ENCODE results near the gene ILF3.

DNA sequence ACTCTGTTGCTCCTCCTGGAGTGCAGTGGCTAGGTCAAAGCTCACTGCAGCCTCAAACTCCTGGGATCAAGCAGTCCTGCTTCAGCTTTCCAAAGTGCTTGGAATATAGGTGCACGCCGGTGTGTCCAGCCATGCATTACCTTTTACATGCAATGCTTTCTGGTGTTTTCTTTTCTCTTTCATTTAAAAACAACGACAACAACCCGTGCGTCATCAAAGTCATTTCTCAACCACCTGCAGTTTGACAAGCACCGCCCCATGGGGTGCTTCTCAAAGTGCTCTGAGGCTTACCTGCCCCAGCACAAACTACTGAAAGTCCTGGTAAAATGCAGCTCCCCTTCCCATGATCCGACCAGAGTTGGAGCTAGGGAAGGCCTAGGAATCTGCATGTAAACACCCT, 54.1 kb downstream of the ILF3 start:
- no peak for TF ChIP-seq POLR2A (IDR thresholded peaks at IDR 0.05; ENCODE audit: low read depth, low read length)
- TF ChIP-seq, protein P1, sequence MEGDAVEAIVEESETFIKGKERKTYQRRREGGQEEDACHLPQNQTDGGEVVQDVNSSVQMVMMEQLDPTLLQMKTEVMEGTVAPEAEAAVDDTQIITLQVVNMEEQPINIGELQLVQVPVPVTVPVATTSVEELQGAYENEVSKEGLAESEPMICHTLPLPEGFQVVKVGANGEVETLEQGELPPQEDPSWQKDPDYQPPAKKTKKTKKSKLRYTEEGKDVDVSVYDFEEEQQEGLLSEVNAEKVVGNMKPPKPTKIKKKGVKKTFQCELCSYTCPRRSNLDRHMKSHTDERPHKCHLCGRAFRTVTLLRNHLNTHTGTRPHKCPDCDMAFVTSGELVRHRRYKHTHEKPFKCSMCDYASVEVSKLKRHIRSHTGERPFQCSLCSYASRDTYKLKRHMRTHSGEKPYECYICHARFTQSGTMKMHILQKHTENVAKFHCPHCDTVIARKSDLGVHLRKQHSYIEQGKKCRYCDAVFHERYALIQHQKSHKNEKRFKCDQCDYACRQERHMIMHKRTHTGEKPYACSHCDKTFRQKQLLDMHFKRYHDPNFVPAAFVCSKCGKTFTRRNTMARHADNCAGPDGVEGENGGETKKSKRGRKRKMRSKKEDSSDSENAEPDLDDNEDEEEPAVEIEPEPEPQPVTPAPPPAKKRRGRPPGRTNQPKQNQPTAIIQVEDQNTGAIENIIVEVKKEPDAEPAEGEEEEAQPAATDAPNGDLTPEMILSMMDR (IDR thresholded peaks at IDR 0.05; ENCODE audit: extremely low read depth in 1 of 2, insufficient read depth in 1 of 2, low read depth in 1 of 2, low read length in 2 of 2) = no peak
